Upper lobe of left lung (tissue), 4 donors: ENCODE measurements around the gene KLHDC10.

ENCODE experiments used
- EP300 ChIP-seq, 4 donors: sonication (generic); formaldehyde crosslinking; IDR thresholded peaks; one replicate each; pipeline ENCODE4 v1.5.1; 2017; ENCODE audit warnings: antibody characterized with exemption in 4 of 4, control low read depth in 2 of 4
- POLR2AphosphoS5 ChIP-seq, 2 donors: sonication (generic); formaldehyde crosslinking; IDR thresholded peaks; one replicate each; pipeline ENCODE4 v1.5.1; 2017; ENCODE audit warnings: antibody characterized with exemption in 2 of 2

DNA sequence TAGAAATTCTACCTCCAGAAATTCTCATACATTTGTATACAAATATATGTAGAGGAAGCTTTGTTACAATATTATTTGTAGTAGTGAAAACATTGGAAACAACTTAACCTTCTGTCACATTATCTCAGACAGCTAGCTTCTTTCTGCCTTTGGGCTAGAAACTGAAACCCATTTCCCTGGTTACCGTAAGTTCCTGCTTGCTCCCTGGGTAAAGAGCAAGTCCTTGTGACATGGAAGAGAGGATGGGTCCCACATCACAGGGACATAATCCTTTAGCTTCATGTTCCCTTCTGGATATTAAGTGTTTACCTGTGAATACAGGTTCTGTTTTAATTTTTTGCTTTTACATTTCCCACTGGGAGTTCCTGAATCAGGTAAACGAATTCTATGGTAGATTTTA, 41.8 kb downstream of the KLHDC10 start:
- TF ChIP-seq EP300 (IDR thresholded peaks at IDR 0.05) = no peak
- no peak for TF ChIP-seq POLR2AphosphoS5 (IDR thresholded peaks at IDR 0.05)
